ENCODE measurements around the gene CHID1. TPM values are rescaled to one million over a fixed set of nuclear protein-coding genes. Genes with fewer than 3 reads are reported as not detected.
A peak's percentile ranks its signal among the peaks of the same experiment; 100 is the strongest.

CHID1 gene
- total and polyA plus RNA-seq, 2 experiments from 2014 or later: 72.3 to 202 TPM

GRCh38 chr11:846496-847098 lies 64.0 kb downstream of the CHID1 start:
- Histone ChIP-seq H3F3A (ENCODE audit: insufficient read depth) (no peaks in the 10 kb centered on the region), H4K20me1 (ENCODE audit: insufficient read depth) (no peaks in the 10 kb centered on the region), H3K9ac (peak overlapping the region; percentile 96), H3K4me2 (ENCODE audit: unreplicated experiment) (peak overlapping the region; percentile 29), H3K4me3 (no peak overlapping the region), H3K9me2 (ENCODE audit: insufficient read depth) (no peaks in the 10 kb centered on the region), H3K27ac (peak overlapping the region; percentile 89), H3K4me1 (ENCODE audit: insufficient read depth) (peaks cover 19% of the 10 kb centered on the region), H3K9me3 (ENCODE audit: low read depth) (no peaks in the 10 kb centered on the region), H3K36me3 (ENCODE audit: low read depth) (no peaks in the 10 kb centered on the region), H3K27me3 (replicated peaks; ENCODE audit: insufficient read depth) (no peaks in the 10 kb centered on the region), H3K79me2 (ENCODE audit: insufficient read depth) (peaks cover 40% of the 10 kb centered on the region), H2AFZ (no peak overlapping the region)
- DNase-seq: peak; percentile 86
- TF ChIP-seq EZH2phosphoT487 (IDR thresholded peaks at IDR 0.05; ENCODE audit: insufficient read depth, low read depth) (no peak), EZH2 (IDR thresholded peaks at IDR 0.05; ENCODE audit: insufficient read depth, poor library complexity, severe bottlenecking) (no peak)
- 51 to 56% methylated on average over 10 to 11 of the region's 11 CpGs for WGBS, 2 experiments (ENCODE audit: low coverage in 1 of 2, low lambda C conversion rate in 2 of 2, missing lambda C conversion rate in 2 of 2)
- in situ Hi-C loops (cut with MboI): no loop called here

- H3K4me3 ChIP-seq: peak overlapping the region; percentile 84; the same call in 1 of the 2 replicates
- no peak overlapping the region for H2AFZ ChIP-seq
- H3K36me3 ChIP-seq (ENCODE audit: low read depth): no peaks in the 10 kb centered on the region; the same call in 1 of the 2 replicates
- H3K4me2 ChIP-seq (ENCODE audit: unreplicated experiment): peak overlapping the region; percentile 29
- H3K27ac ChIP-seq: peak overlapping the region; percentile 89
- H3K9me3 ChIP-seq (ENCODE audit: low read depth): no peaks in the 10 kb centered on the region
- peak overlapping the region; percentile 96 for H3K9ac ChIP-seq
- in situ Hi-C loops (cut with MboI): no loop called here
- no peaks in the 10 kb centered on the region for H3K27me3 ChIP-seq (replicated peaks; ENCODE audit: insufficient read depth)
- WGBS, 2 experiments (ENCODE audit: low coverage in 1 of 2, low lambda C conversion rate in 2 of 2, missing lambda C conversion rate in 2 of 2): 53 to 56% methylated on average over 8 of the region's 8 CpGs
- no peaks in the 10 kb centered on the region for H3K9me2 ChIP-seq (ENCODE audit: insufficient read depth)
- 0 out of 2 replicates have a peak, but pooled peaks cover under 1% of the 10 kb centered on the region for H3F3A ChIP-seq (ENCODE audit: insufficient read depth)
- DNase-seq: peak; percentile 45
- H3K4me1 ChIP-seq (ENCODE audit: insufficient read depth): peaks cover 19% of the 10 kb centered on the region
- TF ChIP-seq EZH2 (IDR thresholded peaks at IDR 0.05; ENCODE audit: insufficient read depth, poor library complexity, severe bottlenecking) (no peak), EZH2phosphoT487 (IDR thresholded peaks at IDR 0.05; ENCODE audit: insufficient read depth, low read depth) (no peak)
- no peaks in the 10 kb centered on the region for H4K20me1 ChIP-seq (ENCODE audit: insufficient read depth)
- H3K79me2 ChIP-seq (ENCODE audit: insufficient read depth): peaks cover 46% of the 10 kb centered on the region
Measured at GRCh38 chr11:845872-846495, 64.6 kb downstream of the CHID1 start.

GRCh38 chr11:844693-845644 lies 65.6 kb downstream of the CHID1 start:
- in situ Hi-C loops (cut with MboI): no loop called here
- H3K27me3 ChIP-seq (replicated peaks; ENCODE audit: insufficient read depth): no peaks in the 10 kb centered on the region
- DNase-seq: peak; percentile 87
- peak overlapping the region; percentile 84 for H3K4me3 ChIP-seq
- H3K79me2 ChIP-seq (ENCODE audit: insufficient read depth): peaks cover 57% of the 10 kb centered on the region
- no peaks in the 10 kb centered on the region for H3K9me2 ChIP-seq (ENCODE audit: insufficient read depth)
- peaks cover 7% of the 10 kb centered on the region; the same call in 1 of the 2 replicates for H3F3A ChIP-seq (ENCODE audit: insufficient read depth)
- H3K27ac ChIP-seq: peak overlapping the region; percentile 89
- H4K20me1 ChIP-seq (ENCODE audit: insufficient read depth): no peaks in the 10 kb centered on the region
- H2AFZ ChIP-seq: no peak overlapping the region
- H3K9me3 ChIP-seq (ENCODE audit: low read depth): no peaks in the 10 kb centered on the region
- 24 to 30% methylated on average over 27 to 28 of the region's 31 CpGs for WGBS, 2 experiments (ENCODE audit: low coverage in 1 of 2, low lambda C conversion rate in 2 of 2, missing lambda C conversion rate in 2 of 2)
- peaks cover 5% of the 10 kb centered on the region; the same call in 1 of the 2 replicates for H3K36me3 ChIP-seq (ENCODE audit: low read depth)
- H3K4me1 ChIP-seq (ENCODE audit: insufficient read depth): peaks cover 19% of the 10 kb centered on the region
- TF ChIP-seq EZH2 (IDR thresholded peaks at IDR 0.05; ENCODE audit: insufficient read depth, poor library complexity, severe bottlenecking) (no peak), EZH2phosphoT487 (IDR thresholded peaks at IDR 0.05; ENCODE audit: insufficient read depth, low read depth) (no peak)
- H3K9ac ChIP-seq: peak overlapping the region; percentile 96
- H3K4me2 ChIP-seq (ENCODE audit: unreplicated experiment): peak overlapping the region; percentile 74
